Liver (tissue), 9 donors: ENCODE data around the gene CPLX1. TPM values are rescaled to one million over a fixed set of nuclear protein-coding genes. Genes with fewer than 3 reads are reported as not detected.

ENCODE experiments used
- DNase-seq: peaks from one replicate; pipeline ENCODE4 v3.0.0-alpha.2; 2017; ENCODE audit warnings: low spot score
- H3K27ac ChIP-seq, 2 donors: one replicate each; pipeline ENCODE4 v1.7.0; 2013; ENCODE audit warnings: inconsistent platforms in 2 of 2, low read length in 2 of 2, control low read depth in 1 of 2, low read depth in 1 of 2, mild to moderate bottlenecking in 1 of 2
- H3K27me3 ChIP-seq, 4 donors: one replicate each; pipeline versions ENCODE4 v1.6.1 to v1.7.0; 2013; ENCODE audit warnings: low read length in 3 of 4, inconsistent platforms in 1 of 4, mild to moderate bottlenecking in 1 of 4, moderate library complexity in 1 of 4; ENCODE audit not compliant: control insufficient read depth in 4 of 4, insufficient read depth in 4 of 4
- H3K36me3 ChIP-seq, 4 donors: one replicate each; pipeline versions ENCODE4 v1.6.1 to v1.7.0; 2013; ENCODE audit warnings: low read length in 3 of 4, mild to moderate bottlenecking in 3 of 4, low read depth in 1 of 4, moderate library complexity in 1 of 4; ENCODE audit not compliant: control insufficient read depth in 4 of 4, insufficient read depth in 3 of 4
- H3K4me1 ChIP-seq, 4 donors: one replicate each; pipeline versions ENCODE4 v1.6.1 to v1.7.0; 2013; ENCODE audit warnings: low read length in 3 of 4, mild to moderate bottlenecking in 3 of 4, moderate library complexity in 1 of 4; ENCODE audit not compliant: control insufficient read depth in 4 of 4, insufficient read depth in 4 of 4
- H3K4me3 ChIP-seq, 3 donors: one replicate each; pipeline versions ENCODE4 v1.6.1 to v1.7.0; 2013; ENCODE audit warnings: low read length in 3 of 3, control low read depth in 1 of 3, low read depth in 1 of 3, mild to moderate bottlenecking in 1 of 3
- H3K9ac ChIP-seq, 2 donors: one replicate each; pipeline ENCODE4 v1.7.0; 2013; ENCODE audit warnings: low read length in 2 of 2, mild to moderate bottlenecking in 2 of 2, moderate library complexity in 2 of 2, control low read depth in 1 of 2, low read depth in 1 of 2
- H3K9me3 ChIP-seq, 4 donors: one replicate each; pipeline versions ENCODE4 v1.6.1 to v1.7.0; 2013; ENCODE audit warnings: low read length in 3 of 4; ENCODE audit not compliant: control insufficient read depth in 4 of 4
- EGR1 ChIP-seq, 2 donors: IDR thresholded peaks; 2 replicates each; pipeline ENCODE4 v1.6.1; 2016 to 2018; ENCODE audit warnings: antibody characterized with exemption in 2 of 2, low read depth in 2 of 2
- FOXA1 ChIP-seq: IDR thresholded peaks from 2 replicates; pipeline ENCODE4 v1.6.1; 2016; ENCODE audit warnings: antibody characterized with exemption
- FOXA2 ChIP-seq: IDR thresholded peaks from 2 replicates; pipeline ENCODE4 v1.6.1; 2016; ENCODE audit warnings: antibody characterized with exemption
- GABPA ChIP-seq, 2 donors: IDR thresholded peaks in 1 of 2; conservative IDR thresholded peaks in 1 of 2; 2 replicates each; pipeline ENCODE4 v1.6.1; 2016; ENCODE audit warnings: antibody characterized with exemption in 2 of 2, mild to moderate bottlenecking in 1 of 2, moderate library complexity in 1 of 2
- HNF4A ChIP-seq, 2 donors: conservative IDR thresholded peaks; 2 replicates each; pipeline ENCODE4 v1.6.1; 2016; ENCODE audit warnings: antibody characterized with exemption in 2 of 2, mild to moderate bottlenecking in 2 of 2
- HNF4G ChIP-seq: IDR thresholded peaks from 2 replicates; pipeline ENCODE4 v1.6.1; 2016; ENCODE audit warnings: antibody characterized with exemption
- JUND ChIP-seq, 2 donors: IDR thresholded peaks; 2 replicates each; pipeline ENCODE4 v1.6.1; 2016; ENCODE audit warnings: antibody characterized with exemption in 2 of 2
- MAX ChIP-seq: IDR thresholded peaks from 2 replicates; pipeline ENCODE4 v1.6.1; 2016; ENCODE audit warnings: antibody characterized with exemption
- NR2F2 ChIP-seq: IDR thresholded peaks from 2 replicates; pipeline ENCODE4 v1.6.1; 2016; ENCODE audit warnings: antibody characterized with exemption
- RAD21 ChIP-seq, 2 donors: IDR thresholded peaks; 2 replicates each; pipeline ENCODE4 v1.6.1; 2016; ENCODE audit warnings: antibody characterized with exemption in 2 of 2, mild to moderate bottlenecking in 2 of 2
- REST ChIP-seq: IDR thresholded peaks from 2 replicates; pipeline ENCODE4 v1.6.1; 2016; ENCODE audit warnings: antibody characterized with exemption, mild to moderate bottlenecking
- RXRA ChIP-seq, 2 donors: IDR thresholded peaks; 2 replicates each; pipeline ENCODE4 v1.6.1; 2017 to 2018; ENCODE audit warnings: antibody characterized with exemption in 2 of 2, mild to moderate bottlenecking in 1 of 2
- SP1 ChIP-seq: IDR thresholded peaks from 2 replicates; pipeline ENCODE4 v1.6.1; 2018; ENCODE audit warnings: antibody characterized with exemption, mild to moderate bottlenecking
- TAF1 ChIP-seq: conservative IDR thresholded peaks from 2 replicates; pipeline ENCODE4 v1.6.1; 2016; ENCODE audit warnings: antibody characterized with exemption, mild to moderate bottlenecking
- YY1 ChIP-seq: IDR thresholded peaks from 2 replicates; pipeline ENCODE4 v1.6.1; 2016; ENCODE audit warnings: antibody characterized with exemption, mild to moderate bottlenecking
- WGBS: extraction: QIAGEN DNeasy Blood & Tissue Kit; methylation state at CpG from one replicate; pipeline ENCODE4 v1.1.7; 2013; 5-methylcytosine and 5-hydroxymethylcytosine counted together
- polyA plus RNA-seq, 2 donors: library from polyadenylated mRNA; stranded (reverse) in 1 of 2; unstranded in 1 of 2; fragments of 200-250 nt in 1 of 2; fragments of >200 nt in 1 of 2; fragmentation: Nextera tagmentation in 1 of 2; extraction: Ambion mirVana in 1 of 2; gene quantifications; one replicate each; pipeline versions ENCODE4 v1.2.1 to v1.2.3, GENCODE V29; 2013 to 2015
- total RNA-seq, 2 donors: library from RNA; depleted of rRNA; stranded (reverse); fragments of >200 nt; gene quantifications; one replicate each; pipeline ENCODE4 v1.2.3, GENCODE V29; 2014
- TF ChIP-seq, protein P1 (sequence below): IDR thresholded peaks from 2 replicates; pipeline ENCODE4 v1.6.1; 2016; ENCODE audit warnings: antibody characterized with exemption
- TF ChIP-seq, protein P2 (sequence below): fragments of 150-350 bp; IDR thresholded peaks from 2 replicates; pipeline ENCODE4 v1.5.1; 2017; ENCODE audit warnings: improper control_type of control experiment, low read depth, low read length; ENCODE audit not compliant: missing input control
- TF ChIP-seq, protein P3 (sequence below): IDR thresholded peaks from 2 replicates; pipeline ENCODE4 v1.6.1; 2016; ENCODE audit warnings: antibody characterized with exemption
- donor health status: healthy.
- donor health status: healthy.
- donor health status: healthy.
- donor health status: healthy.
- donor health status: healthy.

Gene CPLX1
- total and polyA plus RNA-seq, 4 donors, result 0.14 to 2.8 (median 0.80) TPM

DNA sequence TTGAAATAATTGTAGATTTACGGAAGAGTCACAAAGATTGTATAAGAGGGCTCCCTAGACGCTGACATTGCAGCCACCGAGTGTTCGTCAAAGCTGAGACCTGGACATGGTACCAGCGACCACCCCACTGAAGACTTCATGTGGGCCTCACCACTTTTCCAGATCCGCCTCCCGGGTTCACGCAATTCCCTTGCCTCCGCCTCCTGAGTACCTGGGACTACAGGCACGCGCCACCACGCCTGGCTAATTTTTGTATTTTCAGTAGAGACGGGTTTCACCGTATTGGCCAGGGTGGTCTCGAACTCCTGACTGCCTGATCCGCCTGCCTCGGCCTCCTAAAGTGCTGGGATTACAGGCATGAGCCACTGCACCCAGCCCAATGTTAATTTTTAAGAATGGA is 29.7 kb downstream of the CPLX1 start:
- H3K4me1 ChIP-seq, result peaks cover 9 to 18% (median 14%) of the 10 kb centered on the region in 4 donors
- no peak for DNase-seq
- no peak overlapping the region for H3K4me3 ChIP-seq
- TF ChIP-seq MAX (no peak), HNF4G (no peak), RAD21 (IDR thresholded peaks at IDR 0.05) (no peak), YY1 (no peak), SP1 (no peak), NR2F2 (no peak), FOXA2 (no peak)
- H3K27ac ChIP-seq, result no peak overlapping the region
- no peak overlapping the region for H3K9ac ChIP-seq
- peaks cover 0 to 7% (median 0%) of the 10 kb centered on the region in 4 donors for H3K27me3 ChIP-seq
- no peaks in the 10 kb centered on the region for H3K36me3 ChIP-seq
- WGBS, result 96% methylated on average over 17 of the region's 17 CpGs
- no peaks in the 10 kb centered on the region for H3K9me3 ChIP-seq

GRCh38 chr4:795726-796119 is 30.2 kb downstream of the CPLX1 start:
- TF ChIP-seq TAF1, result no peak
- no peak for TF ChIP-seq RXRA (IDR thresholded peaks at IDR 0.05)
- TF ChIP-seq GABPA (IDR thresholded peaks at IDR 0.05 in 1 of 2, conservative IDR thresholded peaks at IDR 0.05 in 1 of 2), result no peak
- TF ChIP-seq HNF4G, result no peak
- no peak for TF ChIP-seq SP1
- no peak for TF ChIP-seq EGR1 (IDR thresholded peaks at IDR 0.05; ENCODE audit: low read depth in 2 of 2)
- no peak for TF ChIP-seq REST
- TF ChIP-seq MAX, result no peak
- TF ChIP-seq NR2F2, result no peak
- no peak for TF ChIP-seq RAD21 (IDR thresholded peaks at IDR 0.05)
- no peak for TF ChIP-seq FOXA1
- TF ChIP-seq HNF4A (conservative IDR thresholded peaks at IDR 0.05), result no peak
- TF ChIP-seq JUND (IDR thresholded peaks at IDR 0.05), result no peak
- TF ChIP-seq FOXA2, result no peak
- TF ChIP-seq, protein P1, sequence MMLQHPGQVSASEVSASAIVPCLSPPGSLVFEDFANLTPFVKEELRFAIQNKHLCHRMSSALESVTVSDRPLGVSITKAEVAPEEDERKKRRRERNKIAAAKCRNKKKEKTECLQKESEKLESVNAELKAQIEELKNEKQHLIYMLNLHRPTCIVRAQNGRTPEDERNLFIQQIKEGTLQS, result no peak
- TF ChIP-seq, protein P2, sequence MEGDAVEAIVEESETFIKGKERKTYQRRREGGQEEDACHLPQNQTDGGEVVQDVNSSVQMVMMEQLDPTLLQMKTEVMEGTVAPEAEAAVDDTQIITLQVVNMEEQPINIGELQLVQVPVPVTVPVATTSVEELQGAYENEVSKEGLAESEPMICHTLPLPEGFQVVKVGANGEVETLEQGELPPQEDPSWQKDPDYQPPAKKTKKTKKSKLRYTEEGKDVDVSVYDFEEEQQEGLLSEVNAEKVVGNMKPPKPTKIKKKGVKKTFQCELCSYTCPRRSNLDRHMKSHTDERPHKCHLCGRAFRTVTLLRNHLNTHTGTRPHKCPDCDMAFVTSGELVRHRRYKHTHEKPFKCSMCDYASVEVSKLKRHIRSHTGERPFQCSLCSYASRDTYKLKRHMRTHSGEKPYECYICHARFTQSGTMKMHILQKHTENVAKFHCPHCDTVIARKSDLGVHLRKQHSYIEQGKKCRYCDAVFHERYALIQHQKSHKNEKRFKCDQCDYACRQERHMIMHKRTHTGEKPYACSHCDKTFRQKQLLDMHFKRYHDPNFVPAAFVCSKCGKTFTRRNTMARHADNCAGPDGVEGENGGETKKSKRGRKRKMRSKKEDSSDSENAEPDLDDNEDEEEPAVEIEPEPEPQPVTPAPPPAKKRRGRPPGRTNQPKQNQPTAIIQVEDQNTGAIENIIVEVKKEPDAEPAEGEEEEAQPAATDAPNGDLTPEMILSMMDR, result no peak
- TF ChIP-seq, protein P3, sequence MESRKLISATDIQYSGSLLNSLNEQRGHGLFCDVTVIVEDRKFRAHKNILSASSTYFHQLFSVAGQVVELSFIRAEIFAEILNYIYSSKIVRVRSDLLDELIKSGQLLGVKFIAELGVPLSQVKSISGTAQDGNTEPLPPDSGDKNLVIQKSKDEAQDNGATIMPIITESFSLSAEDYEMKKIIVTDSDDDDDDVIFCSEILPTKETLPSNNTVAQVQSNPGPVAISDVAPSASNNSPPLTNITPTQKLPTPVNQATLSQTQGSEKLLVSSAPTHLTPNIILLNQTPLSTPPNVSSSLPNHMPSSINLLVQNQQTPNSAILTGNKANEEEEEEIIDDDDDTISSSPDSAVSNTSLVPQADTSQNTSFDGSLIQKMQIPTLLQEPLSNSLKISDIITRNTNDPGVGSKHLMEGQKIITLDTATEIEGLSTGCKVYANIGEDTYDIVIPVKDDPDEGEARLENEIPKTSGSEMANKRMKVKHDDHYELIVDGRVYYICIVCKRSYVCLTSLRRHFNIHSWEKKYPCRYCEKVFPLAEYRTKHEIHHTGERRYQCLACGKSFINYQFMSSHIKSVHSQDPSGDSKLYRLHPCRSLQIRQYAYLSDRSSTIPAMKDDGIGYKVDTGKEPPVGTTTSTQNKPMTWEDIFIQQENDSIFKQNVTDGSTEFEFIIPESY, result no peak
- TF ChIP-seq YY1, result no peak
- WGBS, result 28% methylated on average over 20 of the region's 20 CpGs
- no peak overlapping the region for H3K4me3 ChIP-seq
- H3K9ac ChIP-seq, result no peak overlapping the region
- H3K9me3 ChIP-seq, result no peaks in the 10 kb centered on the region
- H3K27ac ChIP-seq, result no peak overlapping the region
- H3K4me1 ChIP-seq, result peaks cover 9 to 18% (median 14%) of the 10 kb centered on the region in 4 donors
- DNase-seq, result no peak
- H3K36me3 ChIP-seq, result no peaks in the 10 kb centered on the region
- peaks cover 0 to 7% (median 0%) of the 10 kb centered on the region in 4 donors for H3K27me3 ChIP-seq
